ENCODE data around the gene PPP2R5C.

Gene PPP2R5C

DNA sequence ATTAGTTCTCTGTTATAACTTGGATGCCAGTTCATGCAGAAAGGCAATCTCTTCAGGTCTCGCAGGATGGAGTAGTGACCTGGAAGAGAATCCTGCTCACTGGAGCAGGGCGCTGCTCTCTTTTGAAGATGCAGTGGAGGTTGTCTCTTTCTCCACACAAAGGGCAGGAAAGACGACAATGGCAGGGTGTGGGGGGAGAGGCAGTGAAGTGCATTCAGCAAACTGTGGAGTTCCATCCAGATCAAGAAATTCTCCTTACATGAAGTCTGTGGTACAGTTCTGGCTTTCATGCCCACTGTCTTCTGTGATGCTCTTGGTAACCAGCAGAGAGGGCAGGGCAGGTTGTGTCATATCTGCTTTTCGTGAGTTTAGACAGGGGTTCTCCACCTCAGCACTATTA lies 6.6 kb upstream of the PPP2R5C start:
- H3K27me3 Mint-ChIP-seq: peaks cover 55% of the 10 kb centered on the region
- peaks cover 13% of the 10 kb centered on the region for H3K9me3 Mint-ChIP-seq
- H3K4me3 Mint-ChIP-seq: no peak overlapping the region
- DNase-seq: no peak
- peaks cover 10% of the 10 kb centered on the region for H3K4me1 Mint-ChIP-seq
- CTCF ChIA-PET: no interaction called here
- H3K27ac Mint-ChIP-seq: no peak overlapping the region
- peaks cover 2% of the 10 kb centered on the region for H3K36me3 Mint-ChIP-seq

DNA sequence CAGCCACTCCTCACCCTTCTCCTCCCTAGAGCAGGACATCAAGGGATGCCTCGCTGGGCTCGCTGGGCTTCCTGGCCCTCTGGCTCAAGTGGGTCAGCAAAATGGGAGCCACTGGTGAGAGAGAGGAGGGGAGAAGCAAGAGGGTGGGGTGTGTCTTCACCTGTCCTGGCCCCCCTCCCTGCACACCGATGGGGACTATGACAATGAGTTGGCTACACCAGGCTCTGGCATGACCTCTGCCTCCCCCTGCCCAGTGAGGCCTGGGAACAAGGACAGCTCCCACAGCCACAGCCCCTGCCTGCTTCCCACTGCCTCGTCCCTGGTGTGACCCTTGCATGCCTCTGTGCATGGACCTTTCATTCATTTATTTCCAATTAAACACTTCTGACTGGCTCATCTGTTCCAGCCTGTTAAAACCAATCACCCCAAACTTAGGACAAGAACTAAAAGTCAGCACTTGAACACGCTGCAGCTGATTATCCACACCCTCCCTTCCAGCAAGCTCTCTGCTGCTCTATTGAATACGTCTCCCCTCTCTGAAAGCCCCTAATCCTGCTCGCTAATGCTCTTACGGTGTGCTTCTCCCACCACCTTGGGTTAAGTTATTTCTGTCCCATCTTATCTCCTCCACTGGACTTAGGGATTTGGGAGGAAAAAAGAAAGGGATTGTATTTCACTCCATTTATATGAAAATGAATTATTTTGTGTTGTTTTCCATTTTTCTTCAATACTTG lies 5.8 kb upstream of the PPP2R5C start:
- Mint-ChIP-seq H3K27ac (no peak overlapping the region), H3K36me3 (peaks cover 2% of the 10 kb centered on the region), H3K4me3 (no peak overlapping the region), H3K27me3 (peaks cover 53% of the 10 kb centered on the region), H3K4me1 (peaks cover 14% of the 10 kb centered on the region), H3K9me3 (peaks cover 11% of the 10 kb centered on the region)
- no peak for DNase-seq
- CTCF ChIA-PET: no interaction called here

DNA sequence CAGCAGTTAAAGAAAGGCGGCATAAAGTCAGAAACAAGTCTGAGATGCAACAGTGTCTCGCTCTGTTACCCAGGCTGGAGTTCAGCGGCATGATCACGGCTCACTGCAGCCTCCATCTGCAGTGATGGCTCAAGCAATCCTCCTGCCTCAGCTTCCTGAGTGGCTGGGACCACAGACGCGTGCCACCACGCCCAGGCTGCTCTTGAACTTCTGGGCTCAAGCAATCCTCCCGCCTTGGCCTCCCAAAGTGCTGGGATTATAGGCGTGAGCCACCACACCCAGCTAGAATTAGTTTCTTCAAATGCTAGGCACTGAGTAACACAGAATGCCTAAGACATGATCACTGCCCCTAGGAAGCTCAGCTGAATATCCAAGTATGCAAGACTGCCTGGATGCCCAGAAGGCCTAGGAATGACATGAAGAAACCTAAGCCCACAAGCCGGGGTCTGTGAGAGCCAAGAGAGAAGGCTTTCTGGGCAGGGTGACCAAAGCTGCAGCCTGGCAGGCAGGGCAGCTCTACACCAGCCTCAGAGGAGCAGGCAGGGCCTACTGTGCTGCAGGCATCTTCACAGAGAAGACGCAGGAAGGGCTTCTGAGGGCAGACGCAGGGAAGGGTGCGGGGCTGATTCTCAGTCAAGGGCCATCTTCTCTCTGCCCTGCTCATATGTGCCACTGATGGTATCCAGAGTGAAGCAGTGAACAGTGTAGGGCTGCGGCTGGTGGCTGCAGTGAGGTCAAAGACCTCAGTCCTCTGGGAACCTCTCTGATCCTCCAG lies 4.3 kb upstream of the PPP2R5C start:
- H3K27ac Mint-ChIP-seq: no peak overlapping the region
- no peaks in the 10 kb centered on the region for H3K36me3 Mint-ChIP-seq
- peaks cover 14% of the 10 kb centered on the region for H3K4me1 Mint-ChIP-seq
- DNase-seq: no peak
- H3K27me3 Mint-ChIP-seq: peaks cover 48% of the 10 kb centered on the region
- no peak overlapping the region for H3K4me3 Mint-ChIP-seq
- CTCF ChIA-PET: interaction anchor here (1.3 kb wide), 1 partner anchor 20 kb away, joined by 4 read pairs; no protein-coding TSS in a partner anchor
- H3K9me3 Mint-ChIP-seq: peaks cover 8% of the 10 kb centered on the region

DNA sequence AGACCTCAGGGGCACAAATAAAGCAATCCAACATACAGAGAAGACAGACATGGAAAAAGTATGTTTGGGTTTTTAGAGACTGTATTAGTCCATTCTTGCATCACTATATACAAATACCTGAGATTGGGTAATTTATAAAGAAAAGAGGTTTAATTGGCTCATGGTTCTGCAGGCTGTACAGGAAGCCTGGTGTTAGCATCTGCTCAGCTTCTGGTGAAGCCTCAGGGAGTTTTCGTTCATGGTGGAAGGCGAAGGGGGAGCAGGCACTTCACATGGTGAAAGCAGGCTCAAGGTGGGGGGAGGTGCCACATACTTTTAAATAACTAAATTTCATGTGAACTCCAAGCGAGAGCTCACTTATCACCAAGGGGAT lies 3.7 kb upstream of the PPP2R5C start:
- Mint-ChIP-seq H3K36me3 (no peaks in the 10 kb centered on the region), H3K4me3 (no peak overlapping the region), H3K27ac (no peak overlapping the region), H3K9me3 (peaks cover 8% of the 10 kb centered on the region), H3K27me3 (peaks cover 50% of the 10 kb centered on the region), H3K4me1 (peaks cover 20% of the 10 kb centered on the region)
- no peak for DNase-seq
- CTCF ChIA-PET: interaction anchor here (1.3 kb wide), 1 partner anchor 20 kb away, joined by 4 read pairs; no protein-coding TSS in a partner anchor

DNA sequence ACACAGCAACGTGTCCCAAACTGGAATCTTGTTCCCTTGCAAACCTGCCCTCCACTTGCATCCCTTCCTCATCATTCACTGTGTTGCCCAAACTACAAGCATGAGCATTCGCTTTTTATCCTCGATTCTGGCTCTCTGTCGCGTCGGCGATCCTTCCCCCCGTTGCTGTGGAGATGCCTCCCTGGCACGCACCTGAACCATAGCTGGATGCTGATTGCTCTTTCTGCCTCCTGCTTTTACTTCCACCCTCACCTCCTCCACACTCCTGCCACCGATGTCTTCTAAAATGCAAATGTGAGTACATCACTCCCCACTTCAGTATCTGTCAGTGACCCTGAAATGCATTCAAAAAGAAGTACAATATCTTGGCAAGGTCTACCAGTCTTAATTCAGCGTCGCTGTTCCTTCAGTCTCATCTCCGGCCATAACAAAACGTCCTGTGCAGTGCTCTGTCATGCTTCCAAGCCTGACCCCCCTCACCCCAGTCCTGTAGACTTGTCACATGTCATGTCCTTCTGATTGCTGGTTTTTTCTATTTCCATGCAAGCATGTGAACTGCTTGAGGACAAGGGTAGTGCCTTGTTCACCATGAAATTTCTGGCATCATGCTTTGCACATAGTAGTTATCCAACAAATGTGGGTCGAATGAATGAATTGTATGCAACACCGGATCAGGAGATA lies 2.5 kb upstream of the PPP2R5C start:
- Mint-ChIP-seq H3K4me3 (no peak overlapping the region), H3K36me3 (peaks cover 5% of the 10 kb centered on the region), H3K4me1 (peaks cover 31% of the 10 kb centered on the region), H3K27me3 (peaks cover 44% of the 10 kb centered on the region), H3K27ac (no peak overlapping the region), H3K9me3 (peaks cover 2% of the 10 kb centered on the region)
- no peak for DNase-seq
- CTCF ChIA-PET: interaction anchor here (0.8 to 1.0 kb wide), 2 partner anchors 22 to 52 kb away, joined by 3 read pairs; no protein-coding TSS in a partner anchor

DNA sequence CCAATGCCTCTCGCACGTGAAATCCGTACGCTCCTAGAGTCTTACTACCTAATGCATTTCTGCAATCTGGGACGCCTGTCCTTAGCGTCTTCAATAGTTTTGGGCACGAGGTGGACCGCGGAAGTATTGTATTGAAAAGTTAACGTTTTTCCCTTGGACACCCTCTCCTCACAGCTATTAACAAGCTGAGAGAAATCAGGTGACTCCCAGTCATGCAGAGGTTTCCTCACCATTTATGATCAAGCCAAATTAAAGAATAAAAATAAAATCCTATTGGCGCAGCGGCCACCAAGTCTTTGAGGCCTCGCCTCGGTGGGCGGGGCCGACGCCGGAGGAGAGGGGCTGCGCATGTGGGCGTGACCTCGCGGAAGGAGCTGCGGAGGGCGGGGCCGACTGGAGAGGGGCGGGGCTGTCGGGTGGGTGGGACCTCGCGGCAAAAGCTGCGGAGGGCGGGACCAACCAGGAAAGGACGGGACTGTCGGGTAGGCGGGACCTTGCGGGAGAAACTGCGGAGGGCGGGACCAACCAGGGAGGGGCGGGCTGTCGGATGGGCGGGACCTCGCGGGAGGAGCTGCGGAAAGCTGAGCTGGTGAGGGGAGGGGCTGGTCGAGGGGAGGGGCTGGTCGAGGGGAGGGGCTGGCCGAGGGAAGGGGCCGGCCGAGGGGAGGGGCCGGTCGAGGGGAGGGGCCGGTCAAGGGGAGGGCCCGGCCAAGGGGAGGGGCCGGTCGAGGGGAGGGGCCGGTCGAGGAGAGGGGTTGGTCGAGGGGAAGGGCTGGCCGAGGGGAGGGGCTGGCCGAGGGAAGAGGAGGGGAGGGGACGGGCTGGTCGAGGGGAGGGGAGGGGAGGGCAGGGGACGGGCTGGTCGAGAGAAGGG lies 1.1 kb upstream of the PPP2R5C start:
- peak overlapping the region; percentile 69 for H3K27ac Mint-ChIP-seq

DNA sequence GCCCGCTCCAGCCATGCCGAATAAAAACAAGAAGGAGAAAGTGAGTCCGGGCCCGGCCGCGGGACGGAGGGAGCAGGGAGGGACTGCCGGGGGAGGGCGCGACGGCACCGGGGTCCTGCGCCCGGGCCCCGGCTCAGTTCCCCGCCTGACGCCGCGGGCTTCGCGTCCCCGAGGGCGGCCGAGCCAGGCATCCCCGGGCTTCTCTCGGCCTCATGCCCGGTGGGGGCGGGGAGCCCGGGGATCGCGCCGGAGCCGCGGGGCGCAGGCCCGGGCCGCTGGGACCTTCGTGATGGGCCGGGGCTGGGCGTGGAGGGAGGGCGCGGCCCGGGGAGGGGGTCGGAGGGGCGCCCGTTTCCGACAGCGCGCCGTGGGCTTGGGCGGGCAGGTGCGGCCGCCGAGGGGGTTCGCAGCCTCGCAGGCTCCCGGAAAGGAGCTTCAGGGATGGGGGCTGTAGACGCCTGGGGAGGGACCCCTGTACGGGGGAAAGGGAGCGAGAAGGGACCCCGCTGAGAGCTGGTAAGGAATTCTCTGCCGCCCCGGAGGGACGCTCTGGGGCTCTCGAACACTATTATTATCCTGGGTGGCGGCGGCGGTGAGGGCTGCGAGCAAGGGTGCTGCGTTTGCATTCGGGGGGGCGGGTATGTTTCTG lies 496 bp downstream of the PPP2R5C start:
- peak overlapping the region; percentile 86 for H3K4me3 Mint-ChIP-seq
- peak overlapping the region; percentile 83 for H3K27ac Mint-ChIP-seq
- H3K27me3 Mint-ChIP-seq: peaks cover 21% of the 10 kb centered on the region
- CTCF ChIA-PET: interaction anchor here (1.4 to 2.6 kb wide), 3 partner anchors 9 to 84 kb away, joined by 3 to 16 read pairs (median 6); no protein-coding TSS in a partner anchor
- H3K4me1 Mint-ChIP-seq: peaks cover 33% of the 10 kb centered on the region
- H3K36me3 Mint-ChIP-seq: peaks cover 14% of the 10 kb centered on the region
- no peaks in the 10 kb centered on the region for H3K9me3 Mint-ChIP-seq
- peak; percentile 60 for DNase-seq

More for the DNA sequence above, 1.1 kb upstream of the PPP2R5C start:
- CTCF ChIA-PET: interaction anchor here (0.6 to 1.5 kb wide), 5 partner anchors 9 to 53 kb away, joined by 3 to 6 read pairs (median 3); no protein-coding TSS in a partner anchor
- DNase-seq: peak; percentile 98
- Mint-ChIP-seq H3K9me3 (no peaks in the 10 kb centered on the region), H3K4me1 (peaks cover 38% of the 10 kb centered on the region), H3K4me3 (peak overlapping the region; percentile 56), H3K27me3 (peaks cover 32% of the 10 kb centered on the region), H3K36me3 (peaks cover 12% of the 10 kb centered on the region)

DNA sequence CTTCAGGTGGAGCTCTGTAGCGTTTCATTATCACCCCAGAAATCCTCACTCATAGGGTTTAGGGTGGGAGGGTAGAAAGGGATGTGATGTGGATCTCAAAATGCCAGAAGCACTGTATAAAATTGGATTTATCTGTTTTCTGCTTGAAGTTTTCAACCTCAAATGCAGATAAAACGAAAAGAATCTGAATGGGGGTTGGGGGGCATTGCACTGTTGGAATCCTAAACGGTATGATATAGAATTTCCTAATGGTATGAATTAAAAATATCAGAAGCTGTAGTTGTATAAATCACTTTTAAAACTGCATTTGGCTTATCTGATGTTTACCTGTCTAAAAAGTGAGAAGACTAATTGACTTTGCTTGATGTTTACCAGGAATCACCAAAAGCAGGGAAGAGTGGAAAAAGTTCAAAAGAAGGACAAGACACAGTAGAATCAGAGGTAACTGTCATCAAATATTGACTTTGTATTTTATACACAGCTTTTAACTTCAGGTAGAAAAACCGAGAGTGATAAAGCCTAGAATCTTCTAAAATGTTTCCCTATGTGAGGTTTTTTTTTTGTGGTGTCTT lies 1.1 kb downstream of the PPP2R5C start:
- CTCF ChIA-PET: interaction anchor here (1.4 to 2.6 kb wide), 3 partner anchors 8 to 84 kb away, joined by 3 to 16 read pairs (median 6); no protein-coding TSS in a partner anchor
- no peak for DNase-seq
- H3K4me3 Mint-ChIP-seq: peak overlapping the region; percentile 86
- H3K27ac Mint-ChIP-seq: peak overlapping the region; percentile 83
- H3K36me3 Mint-ChIP-seq: peaks cover 14% of the 10 kb centered on the region
- no peaks in the 10 kb centered on the region for H3K9me3 Mint-ChIP-seq
- peaks cover 15% of the 10 kb centered on the region for H3K27me3 Mint-ChIP-seq
- H3K4me1 Mint-ChIP-seq: peaks cover 30% of the 10 kb centered on the region

DNA sequence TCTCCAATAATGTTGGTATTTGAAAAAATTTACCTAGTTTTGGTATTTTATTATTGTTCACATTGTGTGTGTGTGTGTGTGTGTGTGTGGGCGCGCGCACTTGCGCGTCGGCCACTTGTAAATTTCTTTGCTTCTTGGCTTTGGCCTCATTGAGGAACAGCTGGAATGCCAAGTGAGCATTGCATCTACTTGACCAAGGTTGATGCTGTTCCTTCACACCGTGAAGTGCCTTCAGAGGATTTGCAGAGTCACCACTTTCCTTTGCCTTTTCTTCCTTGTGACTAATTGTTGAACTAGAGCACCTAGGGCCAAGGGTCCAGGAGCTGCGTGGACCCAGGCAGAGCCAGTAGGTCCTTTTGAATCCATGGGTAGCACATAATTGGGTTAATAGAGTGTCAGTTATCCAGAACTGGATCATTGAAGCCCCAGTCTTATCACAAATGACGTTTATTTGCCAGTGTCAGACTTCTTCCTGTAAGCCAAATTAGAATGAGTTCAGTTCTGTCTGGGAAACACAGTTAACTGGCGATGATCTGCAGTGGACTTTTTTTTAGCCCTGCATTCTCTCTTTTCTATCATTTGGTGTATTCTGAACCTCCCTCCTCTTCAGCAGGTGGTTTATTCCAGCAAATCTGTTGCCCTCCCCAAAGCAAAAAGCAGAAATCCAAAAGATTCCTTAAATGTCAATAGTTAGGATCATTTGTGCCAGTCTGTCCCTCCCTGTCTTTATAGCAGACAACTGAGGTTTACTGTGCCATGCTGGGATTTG lies 2.6 kb downstream of the PPP2R5C start:
- peaks cover 30% of the 10 kb centered on the region for H3K4me1 Mint-ChIP-seq
- no peak for DNase-seq
- H3K36me3 Mint-ChIP-seq: peaks cover 14% of the 10 kb centered on the region
- H3K27ac Mint-ChIP-seq: no peak overlapping the region
- peaks cover 10% of the 10 kb centered on the region for H3K27me3 Mint-ChIP-seq
- H3K4me3 Mint-ChIP-seq: peak overlapping the region; percentile 10
- CTCF ChIA-PET: interaction anchor here (0.7 to 2.6 kb wide), 3 partner anchors 44 to 57 kb away, joined by 4 to 16 read pairs (median 5); no protein-coding TSS in a partner anchor
- no peaks in the 10 kb centered on the region for H3K9me3 Mint-ChIP-seq

DNA sequence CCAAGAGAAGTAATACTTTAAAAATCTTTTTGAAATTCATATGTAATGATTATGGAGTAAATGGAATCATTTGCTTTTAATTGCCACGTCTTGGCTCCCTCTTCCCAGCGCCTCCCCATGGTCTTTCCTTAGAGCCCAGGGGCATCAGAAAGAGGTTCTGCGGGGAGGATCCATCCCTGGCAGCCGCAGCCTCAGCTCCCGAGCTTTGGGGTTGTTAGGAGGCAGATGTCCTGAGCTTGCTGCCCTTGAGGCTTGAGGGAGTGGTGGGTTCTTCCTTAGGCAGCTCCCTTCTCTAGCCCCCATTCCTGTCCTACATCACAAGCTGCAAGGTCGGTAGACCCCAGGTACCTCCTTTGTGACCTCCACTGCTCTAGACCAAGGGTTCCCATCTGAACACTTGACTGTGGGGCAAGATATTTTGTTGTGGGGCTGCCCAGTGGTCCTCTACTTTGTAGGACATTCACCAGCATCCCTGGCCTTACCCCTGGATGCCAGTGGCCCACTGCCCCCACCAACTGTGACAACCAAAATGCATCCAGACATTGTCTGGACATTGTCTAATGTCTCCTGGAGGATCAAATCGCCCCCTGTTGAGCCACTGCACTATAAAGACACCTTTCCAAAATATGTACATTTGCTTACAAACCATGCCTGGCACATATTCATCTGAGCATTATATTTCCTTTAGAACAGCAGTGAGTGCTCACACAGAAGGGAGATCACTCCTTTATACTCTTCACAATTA lies 6.3 kb downstream of the PPP2R5C start:
- H3K36me3 Mint-ChIP-seq: peaks cover 14% of the 10 kb centered on the region
- no peaks in the 10 kb centered on the region for H3K27me3 Mint-ChIP-seq
- peak overlapping the region; percentile 33 for H3K27ac Mint-ChIP-seq
- no peaks in the 10 kb centered on the region for H3K9me3 Mint-ChIP-seq
- no peak overlapping the region for H3K4me3 Mint-ChIP-seq
- H3K4me1 Mint-ChIP-seq: peaks cover 21% of the 10 kb centered on the region
- DNase-seq: no peak
- CTCF ChIA-PET: interaction anchor here (5.1 to 5.2 kb wide), 2 partner anchors 60 to 76 kb away, joined by 70 to 79 read pairs; no protein-coding TSS in a partner anchor

DNA sequence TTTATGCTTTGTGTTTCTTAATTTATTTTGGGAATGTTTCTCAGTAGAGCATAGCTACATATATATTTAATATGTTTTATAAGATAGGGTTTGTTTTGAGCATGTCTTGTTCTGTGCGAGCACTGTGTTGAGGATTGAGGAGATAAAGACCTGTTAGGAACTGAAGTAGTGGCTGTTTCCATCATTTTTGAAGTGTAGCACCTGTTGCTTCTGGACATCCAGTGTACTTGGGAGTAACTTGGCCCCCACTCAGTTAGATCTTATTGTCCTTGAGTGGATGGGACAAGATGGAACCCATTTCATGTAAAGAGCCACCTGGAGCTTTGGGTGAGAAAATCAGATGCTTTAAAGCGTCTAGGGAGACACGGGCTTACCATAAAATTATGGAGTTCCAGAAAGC lies 8.7 kb downstream of the PPP2R5C start:
- DNase-seq: no peak
- no peak overlapping the region for H3K4me3 Mint-ChIP-seq
- no peaks in the 10 kb centered on the region for H3K9me3 Mint-ChIP-seq
- peaks cover 13% of the 10 kb centered on the region for H3K4me1 Mint-ChIP-seq
- no peaks in the 10 kb centered on the region for H3K27me3 Mint-ChIP-seq
- peaks cover 3% of the 10 kb centered on the region for H3K36me3 Mint-ChIP-seq
- H3K27ac Mint-ChIP-seq: no peak overlapping the region
- CTCF ChIA-PET: interaction anchor here (0.7 to 5.2 kb wide), 30 partner anchors 8 to 326 kb away, joined by 3 to 79 read pairs (median 6); partner anchors contain the start of genes DYNC1H1 and PPP2R5C

Measured in activated naive CD4-positive, alpha-beta T cell treated with anti-CD3 and anti-CD28 coated beads, Interleukin-2, amount 10 ng/mL, durations not matched to agents 7 days and 5 days (primary cell).